GM10248 (cell line): ENCODE results near the gene PTPRN2.

Experiments used
- CTCF ChIA-PET: fragments of 300-600 bp; sonication (Branson Sonifier 250); formaldehyde crosslinking; extraction: SDS; loops from one replicate; lab custom pipeline; 2021; ENCODE audit warnings: antibody characterized with exemption; lab: Yijun Ruan, JAX
- POLR2A ChIA-PET: fragments of 350-650 bp; sonication (Branson Sonifier 250); formaldehyde crosslinking; extraction: SDS; loops from one replicate; lab custom pipeline; 2020; ENCODE audit warnings: antibody characterized with exemption; lab: Yijun Ruan, JAX
- DNase-seq: peaks from one replicate; pipeline ENCODE4 v3.0.0; 2012; ENCODE audit errors: extremely low spot score
- TF ChIP-seq, protein P1 (sequence below): IDR thresholded peaks from 2 replicates; pipeline ENCODE4 v1.5.1; 2012; ENCODE audit warnings: mild to moderate bottlenecking, low read depth; ENCODE audit errors: extremely low read depth, missing control alignments, control extremely low read depth

PTPRN2 gene

GRCh38 chr7:157513682-157514081 is 1073.9 kb downstream of the PTPRN2 start:
- POLR2A ChIA-PET: no interaction called here
- TF ChIP-seq, protein P1, sequence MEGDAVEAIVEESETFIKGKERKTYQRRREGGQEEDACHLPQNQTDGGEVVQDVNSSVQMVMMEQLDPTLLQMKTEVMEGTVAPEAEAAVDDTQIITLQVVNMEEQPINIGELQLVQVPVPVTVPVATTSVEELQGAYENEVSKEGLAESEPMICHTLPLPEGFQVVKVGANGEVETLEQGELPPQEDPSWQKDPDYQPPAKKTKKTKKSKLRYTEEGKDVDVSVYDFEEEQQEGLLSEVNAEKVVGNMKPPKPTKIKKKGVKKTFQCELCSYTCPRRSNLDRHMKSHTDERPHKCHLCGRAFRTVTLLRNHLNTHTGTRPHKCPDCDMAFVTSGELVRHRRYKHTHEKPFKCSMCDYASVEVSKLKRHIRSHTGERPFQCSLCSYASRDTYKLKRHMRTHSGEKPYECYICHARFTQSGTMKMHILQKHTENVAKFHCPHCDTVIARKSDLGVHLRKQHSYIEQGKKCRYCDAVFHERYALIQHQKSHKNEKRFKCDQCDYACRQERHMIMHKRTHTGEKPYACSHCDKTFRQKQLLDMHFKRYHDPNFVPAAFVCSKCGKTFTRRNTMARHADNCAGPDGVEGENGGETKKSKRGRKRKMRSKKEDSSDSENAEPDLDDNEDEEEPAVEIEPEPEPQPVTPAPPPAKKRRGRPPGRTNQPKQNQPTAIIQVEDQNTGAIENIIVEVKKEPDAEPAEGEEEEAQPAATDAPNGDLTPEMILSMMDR: no peak
- DNase-seq: no peak
- CTCF ChIA-PET: no interaction called here

DNA sequence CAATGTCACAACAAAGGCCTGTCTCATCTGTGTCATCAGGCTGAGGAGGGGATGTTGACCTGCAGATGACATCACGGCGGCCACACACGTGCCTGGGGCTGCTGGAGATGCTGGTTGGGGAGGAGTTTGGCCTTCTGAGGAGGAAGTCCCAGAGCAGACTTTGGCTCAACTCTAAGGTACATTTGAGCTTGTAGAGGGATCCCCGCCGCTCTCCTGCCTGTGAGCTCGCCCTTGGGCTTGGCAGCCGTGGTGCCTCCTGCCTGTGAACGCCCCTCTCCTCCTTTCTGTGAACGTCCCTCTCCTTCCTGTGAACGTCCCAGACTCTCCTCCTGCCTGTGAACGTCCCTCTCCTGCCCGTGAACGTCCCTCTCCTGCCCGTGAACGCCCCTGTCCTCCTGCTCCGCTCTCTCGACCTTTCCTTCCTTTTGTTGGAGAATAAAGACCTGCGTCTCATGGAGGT is 1074.4 kb downstream of the PTPRN2 start:
- TF ChIP-seq, protein P1: no peak
- no peak for DNase-seq
- CTCF ChIA-PET: no interaction called here
- POLR2A ChIA-PET: no interaction called here

GRCh38 chr7:157509226-157509625 is 1078.4 kb downstream of the PTPRN2 start:
- CTCF ChIA-PET: no interaction called here
- no peak for DNase-seq
- POLR2A ChIA-PET: no interaction called here
- TF ChIP-seq, protein P1: no peak

- CTCF ChIA-PET: no interaction called here
- DNase-seq: no peak
- TF ChIP-seq, protein P1: no peak
- POLR2A ChIA-PET: no interaction called here
These were observed 1079.1 kb downstream of the PTPRN2 start for GRCh38 chr7:157508477-157508881.

- TF ChIP-seq, protein P1: no peak
- POLR2A ChIA-PET: no interaction called here
- DNase-seq: no peak
- CTCF ChIA-PET: no interaction called here
These were observed 1079.6 kb downstream of the PTPRN2 start for GRCh38 chr7:157507987-157508386.

DNA sequence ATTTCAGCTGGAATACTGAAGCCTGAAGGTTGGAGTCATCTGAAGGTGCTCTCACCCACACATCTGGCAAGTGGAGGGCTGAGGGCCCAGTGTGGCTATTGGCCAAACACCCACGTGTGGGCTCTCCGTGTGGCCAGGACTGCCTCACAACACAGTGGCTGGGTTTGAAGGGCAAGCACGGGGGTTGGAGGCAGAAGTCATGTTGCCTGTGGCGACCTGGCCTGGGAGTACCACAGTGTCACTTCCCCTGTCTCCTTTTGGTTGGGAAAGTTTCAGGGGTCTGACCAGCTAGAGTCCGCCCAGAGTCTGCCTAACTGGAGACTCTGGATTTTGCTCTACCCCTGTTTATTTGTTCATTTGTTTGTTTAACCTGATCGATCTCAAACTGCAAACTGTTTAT is 1081.4 kb downstream of the PTPRN2 start:
- CTCF ChIA-PET: interaction anchor here (1.4 kb wide), 1 partner anchor 9 kb away, joined by 4 read pairs; no protein-coding TSS in a partner anchor
- POLR2A ChIA-PET: no interaction called here
- TF ChIP-seq, protein P1: no peak
- no peak for DNase-seq

DNA sequence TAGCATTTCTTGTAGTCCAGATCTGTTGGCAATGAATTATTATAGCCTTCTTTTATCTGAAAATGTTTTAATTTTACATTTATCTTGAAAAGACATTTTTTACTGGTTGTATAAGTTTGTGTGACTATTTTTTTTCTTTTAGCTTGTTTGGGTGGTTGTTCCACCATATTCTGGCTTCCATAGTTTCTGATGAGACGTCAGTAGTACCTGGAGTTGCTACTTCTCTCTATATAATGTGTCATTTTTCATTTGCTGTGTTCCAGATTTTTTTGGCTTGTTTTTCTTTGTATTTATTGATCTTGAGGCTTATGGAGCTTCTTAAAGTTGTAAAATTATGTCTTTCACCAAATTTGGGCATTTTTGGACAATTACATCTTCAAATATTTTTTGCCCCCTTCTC is 1082.0 kb downstream of the PTPRN2 start:
- no peak for DNase-seq
- ChIA-PET POLR2A (no interaction called here), CTCF (no interaction called here)
- TF ChIP-seq, protein P1: no peak
